ENCODE data around the gene NEURL2. TPM values are rescaled to one million over a fixed set of nuclear protein-coding genes. Genes with fewer than 3 reads are reported as not detected.
A peak's percentile ranks its signal among the peaks of the same experiment; 100 is the strongest.

Gene NEURL2
- total RNA-seq, 1 donor: 6.8 TPM

- no peak for DNase-seq (ENCODE audit: low read depth)
- no peak for TF ChIP-seq CTCF (IDR thresholded peaks at IDR 0.05; ENCODE audit: insufficient read depth, low read length)
- H3K4me3 ChIP-seq (ENCODE audit: low read depth, low read length): no peak overlapping the region
Observed at GRCh38 chr20:45925821-45926506, 35.0 kb upstream of the NEURL2 start.

GRCh38 chr20:45924391-45925261, 33.6 kb upstream of the NEURL2 start:
- no peak for TF ChIP-seq CTCF (IDR thresholded peaks at IDR 0.05; ENCODE audit: insufficient read depth, low read length)
- peak; percentile 57 for DNase-seq (ENCODE audit: low read depth)
- H3K4me3 ChIP-seq (ENCODE audit: low read depth, low read length): no peak overlapping the region

- DNase-seq (ENCODE audit: low read depth): no peak
- no peak overlapping the region for H3K4me3 ChIP-seq (ENCODE audit: low read depth, low read length)
- no peak for TF ChIP-seq CTCF (IDR thresholded peaks at IDR 0.05; ENCODE audit: insufficient read depth, low read length)
Observed at GRCh38 chr20:45921337-45922189, 30.6 kb upstream of the NEURL2 start.

- DNase-seq (ENCODE audit: low read depth): no peak
- no peak overlapping the region for H3K4me3 ChIP-seq (ENCODE audit: low read depth, low read length)
Observed at GRCh38 chr20:45920462-45921336, 29.7 kb upstream of the NEURL2 start.

GRCh38 chr20:45919542-45920399, 28.8 kb upstream of the NEURL2 start:
- no peak overlapping the region for H3K4me3 ChIP-seq (ENCODE audit: low read depth, low read length)
- no peak for TF ChIP-seq CTCF (IDR thresholded peaks at IDR 0.05; ENCODE audit: insufficient read depth, low read length)
- peak; percentile 89 for DNase-seq (ENCODE audit: low read depth)

More at GRCh38 chr20:45920462-45921336, 29.7 kb upstream of the NEURL2 start:
- no peak for TF ChIP-seq CTCF (IDR thresholded peaks at IDR 0.05; ENCODE audit: insufficient read depth, low read length)
